Hematopoietic multipotent progenitor cell treated with erythropoietin and hydrocortisone succinate and interleukin-3 and kit ligand, for 15 days (in vitro differentiated cells): ENCODE results near the gene NR2F1.

Source experiments
- DNase-seq: peaks from one replicate; pipeline ENCODE4 v3.0.0-alpha.2; 2015; ENCODE audit warnings: low spot score

The NR2F1 gene

DNA sequence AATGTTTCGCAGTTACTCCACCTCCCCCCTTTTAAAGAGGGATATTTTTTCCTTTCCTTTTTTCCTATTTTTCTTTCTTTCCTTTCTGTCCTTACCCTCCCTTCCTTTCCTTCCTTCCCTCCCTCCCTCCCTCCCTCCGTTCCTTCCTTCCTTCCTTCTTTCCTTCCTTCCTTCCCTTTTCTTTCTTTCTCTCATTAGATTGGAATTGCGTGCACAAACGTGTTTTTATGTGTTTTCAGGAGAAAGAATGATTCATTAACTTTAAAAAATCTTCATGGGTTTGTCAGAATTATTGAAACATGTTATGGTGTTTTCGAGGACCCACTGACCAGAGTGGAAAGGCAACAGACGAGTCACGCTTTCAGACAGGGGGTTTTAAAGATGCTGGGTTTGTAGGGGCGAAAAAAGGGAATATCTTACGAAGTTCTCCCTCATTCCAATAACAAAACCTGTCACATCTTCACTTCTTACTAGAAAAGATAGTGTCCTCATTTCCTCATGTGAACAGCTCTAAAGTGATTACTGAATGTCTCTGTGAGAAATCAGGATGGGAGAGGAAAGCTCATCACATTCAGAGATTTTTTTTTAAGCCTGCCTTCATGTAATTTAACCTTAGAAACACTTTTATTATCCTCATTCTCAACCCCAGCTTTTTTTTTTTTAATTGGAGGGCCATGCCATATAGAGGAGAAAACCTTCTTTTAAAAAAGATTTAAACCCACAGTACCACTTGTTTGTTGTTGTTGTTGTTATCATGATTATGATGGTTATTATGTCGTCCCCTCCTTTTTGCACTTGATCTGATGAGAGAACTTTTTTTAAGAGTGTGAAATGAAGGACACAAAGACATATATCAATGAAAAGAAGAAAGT lies 21.9 kb downstream of the NR2F1 start:
- no peak for DNase-seq

DNA sequence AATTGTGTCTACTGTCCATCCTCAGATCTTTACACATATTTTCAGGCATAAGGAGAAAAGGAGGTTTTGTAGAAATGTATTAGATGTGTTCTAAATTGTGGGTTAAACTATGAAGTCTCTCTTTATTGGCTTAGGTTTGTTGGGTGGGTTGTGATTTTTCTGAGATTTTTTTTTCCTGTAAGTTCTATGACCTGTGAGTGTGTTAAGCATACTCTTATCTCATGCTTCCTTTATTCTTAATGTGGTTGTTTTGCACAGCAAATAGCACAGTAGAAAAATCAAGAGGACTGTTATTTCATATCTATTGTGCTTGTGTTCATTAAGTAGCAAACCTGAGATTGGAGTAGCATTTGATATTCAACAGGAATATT lies 23.3 kb downstream of the NR2F1 start:
- DNase-seq = no peak

DNA sequence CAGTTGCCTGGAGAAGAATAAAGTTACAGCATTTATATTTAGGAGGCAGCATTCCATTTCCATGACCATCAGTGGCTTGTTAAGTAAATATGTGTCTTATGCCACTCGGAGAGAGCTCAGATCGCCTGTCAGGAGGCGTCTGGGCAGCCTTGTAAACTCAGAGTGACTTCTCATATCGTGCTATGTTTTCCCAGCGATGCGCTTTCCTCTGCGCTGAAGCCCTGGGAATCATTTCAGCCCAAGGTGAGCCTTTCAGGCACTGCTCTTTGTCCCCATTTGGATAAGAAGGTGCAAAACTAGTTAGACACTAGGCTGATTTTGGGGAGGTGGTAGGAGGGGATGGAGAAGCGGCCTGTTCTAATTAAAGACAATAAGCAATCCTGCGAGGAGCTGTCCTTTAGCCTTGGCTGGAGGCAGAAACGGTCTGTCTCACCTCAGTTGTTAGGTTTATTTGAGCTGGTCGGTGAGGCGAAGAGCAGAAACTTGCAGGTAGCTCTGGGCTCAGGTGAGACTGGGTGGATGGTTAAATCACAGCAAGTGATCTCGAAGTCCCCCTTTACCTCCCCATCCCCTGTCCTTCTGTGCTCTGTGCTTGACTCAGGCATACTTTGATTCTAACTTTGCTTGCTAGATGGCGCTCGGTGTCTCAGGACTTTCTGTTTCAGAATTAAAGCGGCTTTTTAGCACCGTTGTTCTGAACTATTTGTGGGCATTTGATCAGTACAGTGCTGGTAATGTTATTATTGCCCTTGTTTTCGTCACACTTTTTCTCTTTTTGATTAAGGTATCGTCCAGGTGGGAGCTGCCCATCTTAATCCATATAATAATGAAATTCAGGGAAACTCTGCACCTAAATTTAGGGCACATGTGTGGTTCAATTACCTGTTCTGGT lies 24.6 kb downstream of the NR2F1 start:
- DNase-seq = peak; percentile 40

DNA sequence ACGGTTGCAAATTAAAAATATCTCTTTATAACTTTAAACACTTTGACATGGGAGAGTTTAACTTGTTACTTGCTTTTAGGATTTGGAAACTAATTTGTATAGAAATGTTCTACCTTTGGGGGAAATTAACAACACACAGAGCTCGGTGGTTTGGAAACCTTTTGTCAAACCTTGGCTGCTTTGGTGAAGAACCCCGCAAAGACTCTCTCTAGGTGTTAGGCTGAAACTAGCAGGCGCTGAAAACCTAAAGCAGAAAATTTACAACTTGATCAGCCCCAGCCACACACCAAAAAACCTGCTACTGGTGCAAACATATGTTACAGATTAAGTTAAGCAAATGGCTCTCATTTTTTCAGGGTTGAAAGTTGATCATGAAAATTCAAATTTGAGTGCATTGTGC lies 25.8 kb downstream of the NR2F1 start:
- DNase-seq = no peak

DNA sequence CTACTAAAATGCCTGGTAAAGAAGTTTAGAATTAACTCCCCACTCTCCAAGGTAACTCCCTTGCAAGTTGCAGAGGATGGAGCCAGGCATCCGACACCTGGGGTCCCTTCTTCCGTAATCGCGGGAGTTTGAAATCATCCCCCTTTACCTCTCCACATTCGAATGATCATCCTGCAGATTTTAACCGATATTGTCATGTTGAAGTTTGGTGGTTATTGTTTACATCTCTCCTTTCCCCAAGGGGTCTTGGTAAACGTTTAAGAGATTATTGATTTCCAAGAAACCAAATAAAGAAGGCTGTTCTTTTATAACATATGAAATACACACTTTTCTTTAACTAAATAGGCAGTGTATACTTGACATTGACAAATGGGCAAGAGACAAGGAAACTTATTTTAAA lies 26.7 kb downstream of the NR2F1 start:
- no peak for DNase-seq

DNA sequence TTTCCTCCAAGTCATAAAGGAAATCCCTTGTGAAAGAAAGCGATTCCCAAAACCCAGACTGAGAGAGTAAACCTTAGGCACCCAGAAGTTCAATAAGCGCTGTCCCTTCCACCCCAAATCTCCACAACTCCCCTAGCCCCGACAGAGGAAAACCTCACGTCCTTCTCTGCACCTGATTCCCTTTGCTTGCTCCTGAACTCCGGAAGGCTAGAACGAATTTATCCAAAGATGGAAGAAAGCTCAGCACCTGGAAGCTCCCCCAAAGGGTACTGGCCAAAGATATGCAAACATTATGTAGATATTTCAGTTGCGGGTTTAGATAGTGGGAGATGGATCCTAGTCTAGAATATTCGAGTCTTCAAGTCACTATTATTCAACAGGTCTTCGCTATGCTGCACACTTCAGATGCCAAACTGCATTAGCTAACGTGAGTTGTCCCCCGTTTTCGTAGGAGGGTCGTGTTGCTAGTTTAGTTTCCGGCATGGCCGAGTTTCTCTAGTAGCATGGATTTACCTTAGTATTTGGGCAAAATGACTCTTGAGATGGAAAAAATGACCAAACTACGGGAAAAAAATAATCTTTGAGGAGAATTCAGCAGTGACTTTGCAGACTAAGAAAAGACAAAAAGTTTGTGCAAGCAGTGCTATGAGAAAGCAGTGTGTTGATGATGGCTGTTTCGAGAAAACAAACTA lies 27.7 kb downstream of the NR2F1 start:
- no peak for DNase-seq

DNA sequence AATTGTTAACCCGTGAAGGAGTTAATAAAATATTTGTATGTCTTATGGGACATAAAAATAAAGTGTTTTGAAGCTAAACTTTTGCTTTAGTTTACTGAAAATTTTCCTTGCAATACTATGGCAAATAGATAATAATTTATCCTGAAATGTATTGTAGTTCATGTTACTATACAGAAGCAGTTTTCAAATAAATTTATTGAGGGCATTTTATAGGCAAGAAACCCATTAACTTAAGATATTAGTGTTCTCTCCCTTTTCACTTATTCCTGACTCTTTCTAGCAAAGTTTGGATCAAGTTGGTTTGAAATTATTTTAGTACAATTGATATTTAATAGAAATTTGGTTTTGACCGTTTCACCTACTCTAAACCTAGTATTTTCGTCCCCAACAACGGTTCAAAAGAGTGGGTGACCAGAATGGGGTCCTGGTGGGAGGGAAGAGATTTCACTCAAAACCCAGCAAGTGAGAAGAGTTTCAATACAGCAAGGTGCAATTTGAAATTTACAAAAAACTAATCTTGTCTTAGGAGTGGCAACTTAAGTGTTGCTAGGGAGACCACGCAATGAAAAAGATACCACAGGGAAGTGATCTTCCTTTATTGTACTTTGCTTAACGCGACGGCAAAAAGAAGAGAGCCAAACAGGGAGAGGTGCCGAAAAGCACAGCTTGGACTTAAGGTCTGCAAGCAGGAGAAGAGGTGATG lies 28.4 kb downstream of the NR2F1 start:
- no peak for DNase-seq

DNA sequence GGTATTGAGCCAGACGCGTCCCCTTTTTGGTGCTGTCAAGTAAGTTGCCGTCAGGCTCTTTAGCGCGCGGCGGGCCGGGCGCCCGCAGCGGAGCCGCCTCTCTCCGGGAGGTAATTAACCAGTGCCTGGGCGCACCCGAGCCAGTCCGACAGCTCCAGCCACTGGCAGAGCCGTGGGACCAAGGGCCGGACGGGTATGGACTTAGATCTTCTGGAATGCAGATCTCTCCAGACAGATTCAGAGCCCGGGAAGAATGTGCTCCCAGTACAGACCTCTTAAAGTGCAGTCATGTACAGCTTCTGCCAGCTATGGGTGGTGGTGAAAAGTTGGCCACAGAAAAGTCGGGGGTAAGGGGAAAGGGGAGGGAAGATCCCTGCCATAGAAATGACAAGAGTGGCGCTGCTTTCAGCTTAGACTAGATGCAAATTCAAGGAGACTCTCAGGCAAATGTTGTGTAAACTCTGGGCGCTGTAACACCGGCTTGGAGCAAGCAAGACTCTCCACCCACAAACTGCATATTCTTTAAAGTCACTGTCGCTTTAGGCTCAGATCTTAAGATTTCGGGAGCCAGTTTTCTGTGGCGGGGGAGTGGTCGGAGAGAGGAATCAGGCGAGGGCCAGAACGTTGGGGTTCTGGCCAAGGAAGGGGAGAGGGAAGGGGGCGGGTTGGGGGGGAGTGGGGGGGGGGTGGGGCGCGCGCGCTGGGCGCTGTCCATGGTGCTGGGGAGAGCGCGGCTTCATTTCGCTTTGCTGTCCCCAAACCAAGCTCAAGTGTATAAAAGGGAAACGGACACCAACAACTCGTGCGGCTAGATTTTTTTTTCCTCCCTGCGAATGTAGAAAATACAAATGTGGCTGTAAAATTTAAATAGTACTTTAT lies 29.2 kb downstream of the NR2F1 start:
- no peak for DNase-seq

DNA sequence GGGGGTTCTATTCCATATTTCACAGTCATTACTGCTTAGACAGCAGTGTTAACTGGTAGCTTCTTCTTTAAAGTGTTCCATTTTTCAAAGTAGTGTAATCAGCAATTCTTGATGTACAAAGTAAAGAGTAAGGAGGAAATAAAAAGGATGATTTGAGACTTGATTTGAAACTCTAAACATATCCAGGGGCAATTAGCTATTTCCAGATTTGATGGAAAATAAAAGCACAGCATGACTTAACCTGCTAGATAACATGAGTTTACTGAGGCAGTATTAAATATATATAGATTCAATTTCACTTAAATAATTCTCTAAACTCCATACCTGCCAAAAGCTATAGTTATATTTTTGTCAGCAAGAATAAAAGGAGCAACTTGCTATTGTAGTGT lies 29.8 kb downstream of the NR2F1 start:
- DNase-seq = no peak

DNA sequence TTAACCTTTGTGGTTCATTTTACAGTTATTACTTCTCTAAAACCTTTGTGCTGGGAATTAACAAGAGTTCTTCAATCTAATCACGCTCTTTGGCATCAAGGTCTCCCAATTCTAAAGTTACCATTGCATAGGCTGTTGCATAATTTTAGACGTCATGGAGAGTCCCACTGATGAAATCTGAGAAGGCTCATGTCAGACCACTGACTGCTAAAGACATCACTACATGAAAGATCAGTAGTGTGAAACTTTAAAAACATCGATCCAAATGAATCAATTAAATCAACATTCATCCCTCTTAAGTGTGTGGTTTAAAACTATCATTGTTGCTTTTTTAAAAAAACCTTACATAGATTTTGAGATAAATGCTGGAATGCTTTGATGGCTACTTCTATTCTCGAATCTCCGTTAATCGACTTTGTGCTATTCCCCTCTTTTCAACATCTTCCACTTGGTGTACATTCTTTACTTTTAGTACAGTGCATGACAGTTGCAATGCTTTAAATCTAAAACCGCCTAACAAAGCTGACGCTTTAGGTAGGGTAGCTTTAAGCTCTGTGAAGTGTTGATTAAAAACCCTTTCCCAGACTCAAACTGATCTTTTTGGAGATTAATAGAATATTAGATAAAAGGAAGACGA lies 33.6 kb downstream of the NR2F1 start:
- no peak for DNase-seq

DNA sequence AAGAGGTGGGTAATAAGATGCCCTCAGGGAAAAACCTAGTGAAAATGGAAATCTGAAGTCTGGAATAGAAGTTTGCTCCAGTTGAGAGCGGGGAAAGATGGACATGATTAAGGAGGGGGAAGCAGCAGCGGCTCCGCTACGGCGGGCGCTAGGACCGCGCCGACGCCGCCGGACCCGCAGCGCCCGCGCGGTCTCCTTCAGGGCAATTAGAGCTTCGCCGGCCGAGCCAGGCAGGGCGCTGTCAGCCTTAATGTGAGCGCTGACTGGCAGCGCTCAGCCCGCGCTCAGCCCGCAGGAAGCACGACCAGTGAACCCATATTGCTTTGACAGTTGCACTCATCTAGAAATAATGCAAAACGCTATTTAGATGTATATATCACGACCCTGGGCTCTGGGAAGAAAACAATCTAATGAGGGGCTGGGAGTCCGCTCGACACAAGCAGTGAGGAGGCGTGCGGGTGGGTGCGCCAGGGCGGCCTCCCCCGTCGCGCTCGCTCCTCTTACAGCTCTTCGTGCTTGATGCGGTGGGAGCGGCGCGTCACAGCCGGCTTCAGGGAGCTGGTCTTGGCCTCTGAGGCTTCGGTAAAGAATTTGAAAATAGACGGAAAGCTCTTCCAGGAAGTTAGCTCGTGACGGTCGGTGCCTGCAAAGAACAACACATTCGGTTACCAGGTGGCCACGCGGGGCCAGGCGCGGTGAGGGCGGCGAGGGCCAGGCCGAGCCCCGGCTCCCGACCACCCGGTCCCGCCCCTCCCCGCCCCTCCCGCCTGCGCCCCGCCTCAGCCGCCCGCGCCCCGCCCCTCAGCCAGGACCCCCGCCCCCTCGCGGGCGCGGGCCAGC lies 37.7 kb downstream of the NR2F1 start:
- DNase-seq = peak; percentile 65

DNA sequence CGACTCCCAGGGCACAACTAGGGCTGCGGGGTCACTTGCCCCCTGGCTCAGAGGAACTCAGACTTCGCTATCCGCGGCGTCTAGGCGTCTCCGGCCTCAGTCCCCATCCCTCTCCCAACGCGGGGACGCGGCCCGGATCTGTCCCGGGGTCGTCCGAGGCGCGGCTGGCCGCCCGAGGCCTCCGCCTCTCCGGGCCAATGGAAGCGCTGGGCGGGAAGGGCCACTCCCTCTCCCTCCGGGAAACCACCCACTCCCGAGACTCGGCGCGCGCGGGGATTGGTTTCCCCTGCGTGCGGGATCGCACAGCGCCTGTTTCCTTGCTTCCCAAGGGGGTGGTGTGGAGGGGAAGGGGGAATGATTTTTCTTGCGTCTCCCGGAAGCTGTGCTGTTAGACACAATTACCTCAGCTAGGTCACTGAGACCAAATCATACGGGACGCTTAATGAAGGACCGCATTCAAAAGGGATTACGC lies 38.3 kb downstream of the NR2F1 start:
- no peak for DNase-seq

DNA sequence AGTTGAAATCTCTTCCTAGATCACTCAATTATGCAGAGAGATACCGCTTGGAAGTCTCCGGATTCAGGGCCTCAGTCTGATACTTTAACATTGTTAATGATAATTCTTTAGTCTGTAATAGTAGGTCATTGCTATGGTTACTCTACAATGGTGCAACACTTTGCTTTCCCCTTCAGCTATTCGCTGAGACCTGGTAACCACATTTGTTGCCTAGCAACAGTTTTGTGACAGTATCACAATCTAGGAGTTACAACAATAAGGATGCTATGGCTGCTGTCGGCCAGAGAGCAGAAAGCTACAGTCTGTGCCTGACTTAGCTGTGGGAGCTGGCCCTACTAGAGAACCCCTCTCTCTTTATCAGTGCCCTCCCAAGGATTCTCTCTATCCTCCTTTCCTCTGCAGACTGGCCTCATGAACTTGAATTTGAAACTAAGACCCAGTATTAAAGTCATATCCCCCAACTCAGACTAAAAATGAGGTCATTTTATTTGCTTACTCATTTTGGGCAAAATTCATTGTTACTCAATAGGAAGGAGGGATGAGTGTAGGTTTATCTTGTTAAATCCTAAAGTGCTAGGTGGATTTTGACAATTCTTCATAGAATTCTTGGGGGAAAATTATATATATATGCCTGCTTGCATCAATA lies 39.3 kb downstream of the NR2F1 start:
- DNase-seq = no peak

DNA sequence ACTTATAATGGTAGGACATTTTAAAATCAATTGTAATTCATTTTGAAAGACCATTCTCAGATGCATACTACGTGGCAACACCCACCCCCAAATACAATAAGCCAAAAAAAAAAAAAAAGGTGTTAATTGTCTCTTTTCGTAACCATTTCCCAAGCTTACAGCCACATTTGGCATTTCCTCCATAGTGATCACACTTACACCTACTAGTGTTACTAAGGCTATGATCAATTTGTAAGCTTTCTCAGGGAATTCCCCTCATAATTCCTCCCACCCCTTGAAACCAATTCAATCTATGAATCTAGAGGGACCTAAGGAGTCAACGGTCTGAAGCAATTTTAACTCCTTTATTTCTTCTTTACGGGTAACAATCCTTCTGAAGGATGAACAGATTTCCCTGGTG lies 40.1 kb downstream of the NR2F1 start:
- no peak for DNase-seq

DNA sequence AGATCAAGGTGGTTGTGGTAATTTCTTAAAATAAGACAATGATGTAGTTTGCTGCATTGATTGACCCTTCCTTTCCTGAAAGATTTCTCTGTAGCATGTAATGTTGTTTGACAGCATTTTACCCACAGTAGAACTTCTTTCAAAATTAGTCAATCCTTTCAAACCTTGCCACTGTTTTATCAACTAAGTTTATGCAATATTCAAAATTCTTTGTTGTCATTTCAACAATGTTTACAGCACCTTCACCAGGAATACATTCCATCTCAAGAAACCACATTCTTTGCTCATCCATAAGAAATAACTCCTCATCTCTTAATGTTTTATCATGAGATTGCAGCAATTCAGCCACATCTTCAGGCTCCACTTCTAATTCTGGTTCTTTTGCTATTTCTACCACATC lies 43.8 kb downstream of the NR2F1 start:
- DNase-seq = no peak

DNA sequence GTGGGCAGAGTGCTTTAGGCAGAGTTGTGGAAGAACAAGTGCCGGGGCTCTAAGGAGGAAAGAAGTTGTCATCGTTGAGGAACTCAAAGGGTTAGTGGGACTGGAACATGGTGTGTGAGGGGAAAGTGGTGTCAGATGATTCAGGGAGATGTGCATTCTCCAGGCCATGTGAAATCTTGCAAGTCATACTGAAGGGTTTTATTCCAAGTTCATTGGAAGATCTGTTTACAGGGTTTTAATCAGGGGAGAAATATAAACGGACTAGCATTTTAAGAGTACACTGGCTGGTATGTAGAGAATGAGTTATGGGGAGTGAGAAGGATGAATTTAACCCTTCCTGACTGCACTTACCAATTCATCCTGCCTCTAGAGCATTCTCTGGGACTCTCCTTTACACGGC lies 49.3 kb downstream of the NR2F1 start:
- no peak for DNase-seq

DNA sequence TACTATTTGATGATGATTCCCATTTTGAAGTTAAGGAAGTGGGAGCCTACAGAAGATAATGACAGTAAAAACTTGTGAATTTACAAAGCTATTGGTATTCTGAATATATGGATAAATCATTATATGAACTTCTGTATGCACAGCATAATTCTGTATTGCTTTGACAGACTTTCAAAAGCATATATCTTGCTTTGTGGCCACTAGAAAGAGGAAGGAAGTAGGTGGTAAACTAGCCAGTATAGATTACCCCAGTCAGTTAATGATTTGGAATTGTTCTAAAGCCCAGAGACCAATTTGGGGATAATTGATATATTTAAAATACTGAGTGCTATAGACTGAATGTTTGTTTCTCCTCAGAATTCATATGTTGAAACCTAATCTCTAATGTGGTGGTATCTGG lies 53.0 kb downstream of the NR2F1 start:
- DNase-seq = no peak

DNA sequence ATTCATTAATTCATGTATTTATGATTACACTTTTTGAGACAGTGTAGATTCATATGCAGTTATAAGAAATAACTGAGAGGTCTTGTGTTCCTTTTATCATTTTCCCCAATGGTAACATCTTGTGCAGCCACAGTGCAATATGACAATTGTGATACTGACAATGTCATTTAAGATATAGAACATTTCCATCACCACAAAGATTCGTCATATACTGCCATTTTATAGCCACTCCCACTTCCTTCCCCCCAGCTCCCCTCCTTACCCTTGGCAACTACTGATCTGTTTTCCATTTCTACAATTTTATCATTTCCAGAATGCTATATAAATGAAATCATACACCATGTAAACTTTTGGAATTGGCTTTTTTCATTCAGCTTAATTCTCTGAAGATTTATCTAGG lies 53.8 kb downstream of the NR2F1 start:
- no peak for DNase-seq

DNA sequence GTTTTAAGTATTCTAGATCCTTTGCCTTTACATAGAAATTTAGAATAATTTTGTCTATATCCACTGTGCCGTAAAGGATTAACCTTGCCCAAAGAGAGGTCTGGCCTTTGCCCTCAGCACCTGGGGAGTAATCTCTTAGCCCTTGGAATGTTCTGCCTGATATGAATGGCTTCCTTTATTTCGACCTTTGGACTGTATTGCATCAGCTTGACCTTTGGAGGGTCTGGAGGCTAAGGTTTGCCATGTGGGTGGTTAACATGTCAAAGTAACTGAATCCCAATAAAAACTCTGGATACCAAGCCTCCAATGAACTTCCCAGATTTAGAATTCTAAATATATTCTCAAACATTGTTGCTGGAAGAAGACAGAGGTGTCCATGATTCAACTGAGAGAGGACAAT lies 54.7 kb downstream of the NR2F1 start:
- no peak for DNase-seq
